ENCODE data around the gene LYRM1.

LYRM1 gene

GRCh38 chr16:20899071-20899470, 1.5 kb upstream of the LYRM1 start:
- no peak for TF ChIP-seq CTCF (conservative IDR thresholded peaks at IDR 0.05)
- H3K27ac ChIP-seq: peak overlapping the region; percentile 87; the same call in 1 of the 2 replicates

GRCh38 chr16:20899477-20900298, 883 bp upstream of the LYRM1 start:
- no peak for TF ChIP-seq CTCF (conservative IDR thresholded peaks at IDR 0.05)
- peak overlapping the region; percentile 87 for H3K27ac ChIP-seq

- no peak for TF ChIP-seq CTCF (conservative IDR thresholded peaks at IDR 0.05)
- H3K27ac ChIP-seq: peak overlapping the region; percentile 87
Observed at GRCh38 chr16:20901068-20901435, 481 bp downstream of the LYRM1 start.

GRCh38 chr16:20901436-20902112, 1.0 kb downstream of the LYRM1 start:
- no peak for TF ChIP-seq CTCF (conservative IDR thresholded peaks at IDR 0.05)
- H3K27ac ChIP-seq: peak overlapping the region; percentile 87

- no peak for TF ChIP-seq CTCF (conservative IDR thresholded peaks at IDR 0.05)
- H3K27ac ChIP-seq: peak overlapping the region; percentile 87
Observed at GRCh38 chr16:20902426-20902825, 1.9 kb downstream of the LYRM1 start.

GRCh38 chr16:20903116-20903898, 2.7 kb downstream of the LYRM1 start:
- no peak overlapping the region for H3K27ac ChIP-seq
- TF ChIP-seq CTCF (conservative IDR thresholded peaks at IDR 0.05): no peak

- no peak overlapping the region for H3K27ac ChIP-seq
- TF ChIP-seq CTCF (conservative IDR thresholded peaks at IDR 0.05): no peak
Observed at GRCh38 chr16:20903899-20904506, 3.4 kb downstream of the LYRM1 start.
